Adrenal gland (tissue), 12 donors: ENCODE results near the gene SELPLG. TPM values are rescaled to one million over a fixed set of nuclear protein-coding genes. Genes with fewer than 3 reads are reported as not detected.

Source experiments
- DNase-seq, 7 donors: peaks; one replicate each; pipeline ENCODE4 v3.0.0-alpha.2; 2019 to 2020
- H3K27ac ChIP-seq, 5 donors: fragments of 200-600 bp; sonication (generic) in 4 of 5; 1 replicate in 3 of 5; 2 replicates in 2 of 5; pipeline versions ENCODE4 v1.5.1 to v1.8.0; 2016 to 2020; ENCODE audit warnings: mild to moderate bottlenecking in 1 of 5
- H3K27me3 ChIP-seq: fragments of 200-600 bp; 2 replicates; pipeline ENCODE4 v1.8.0; 2021
- H3K36me3 ChIP-seq, 2 donors: fragments of 200-600 bp; replicated peaks in 1 of 2; 1 replicate in 1 of 2; 2 replicates in 1 of 2; pipeline versions ENCODE4 v1.5.1 to v1.8.0; 2018 to 2022
- H3K4me1 ChIP-seq, 2 donors: fragments of 200-600 bp; replicated peaks in 1 of 2; 1 replicate in 1 of 2; 2 replicates in 1 of 2; pipeline versions ENCODE4 v1.5.1 to v1.8.0; 2018 to 2021
- H3K4me3 ChIP-seq, 4 donors: fragments of 200-600 bp; sonication (generic) in 3 of 4; one replicate each; pipeline ENCODE4 v1.5.1; 2016 to 2018
- H3K9me3 ChIP-seq, 3 donors: fragments of 200-600 bp; sonication (generic) in 1 of 3; replicated peaks in 1 of 3; 1 replicate in 2 of 3; 2 replicates in 1 of 3; pipeline versions ENCODE4 v1.5.1 to v1.8.0; 2016 to 2021
- POLR2A ChIP-seq, 2 donors: fragments of 450-650 bp; IDR thresholded peaks; one replicate each; pipeline ENCODE4 v1.6.1; 2017; ENCODE audit warnings: antibody characterized with exemption in 2 of 2, mild to moderate bottlenecking in 2 of 2, moderate library complexity in 1 of 2
- WGBS, 4 donors: extraction: QIAGEN DNeasy Blood & Tissue Kit in 2 of 4; methylation state at CpG; one replicate each; pipeline versions ENCODE4 v1.1.5 to v1.1.7; 2013 to 2017; 5-methylcytosine and 5-hydroxymethylcytosine counted together
- intact Hi-C, 2 donors: fragments of 100-400 bp; cut with DNase I; formaldehyde crosslinking; loops; one replicate each; pipeline versions ENCODE4 v1.14.1 to v1.15.0; 2022 to 2023
- polyA plus RNA-seq, 3 donors: library from polyadenylated mRNA; stranded (reverse); fragments of 200-250 nt in 2 of 3; fragments of 350-450 nt in 1 of 3; fragmentation: Illumina TruSeq in 1 of 3; extraction: RNeasy Lipid Tissue Mini Kit (QIAGEN cat#74804) in 1 of 3; gene quantifications; one replicate each; pipeline ENCODE4 v1.2.3, GENCODE V29; 2013 to 2014
- total RNA-seq, 9 donors: library from RNA; depleted of rRNA in 4 of 9; stranded (reverse); fragments of >200 nt in 4 of 9; fragments of 120-200 nt in 1 of 9; fragmentation: NEBNext Ultra II Directional in 1 of 9; extraction: Animal tissue kit (Norgen Biotek cat#: 25700) in 1 of 9; gene quantifications; one replicate each; pipeline versions ENCODE4 v1.1.0 to v1.2.4, GENCODE V29; 2013 to 2023
- TF ChIP-seq, protein P1 (sequence below), 6 experiments: fragments of 450-650 bp in 4 of 6; fragments of 200-600 bp in 2 of 6; sonication (generic) in 1 of 6; IDR thresholded peaks; 1 replicate in 5 of 6; 2 replicates in 1 of 6; pipeline versions ENCODE4 v1.5.1 to v1.8.0; 2016 to 2021; ENCODE audit warnings: antibody characterized with exemption in 6 of 6, mild to moderate bottlenecking in 2 of 6, moderate library complexity in 1 of 6
- donor health status: healthy with polysubstance abuse.
- donor health status: Bipolar disorder and iron deficiency.
- donor health status: DM: yes; HTN: yes; CAD: no.
- donor health status: DM: no; HTN: no; CAD: no.
- donor health status: DM: no; HTN: no; CAD: no.
- donor health status: DM: yes; HTN: yes; CAD: no.

Gene SELPLG
- total and polyA plus RNA-seq, 12 donors, result 1.5 to 46.1 (median 14.3) TPM

- Histone ChIP-seq H3K27me3 (no peaks in the 10 kb centered on the region), H3K4me1 (no peaks in the 10 kb centered on the region), H3K4me3 (no peak overlapping the region), H3K36me3 (no peaks in the 10 kb centered on the region), H3K9me3 (no peaks in the 10 kb centered on the region), H3K27ac (no peak overlapping the region)
- TF ChIP-seq, protein P1, sequence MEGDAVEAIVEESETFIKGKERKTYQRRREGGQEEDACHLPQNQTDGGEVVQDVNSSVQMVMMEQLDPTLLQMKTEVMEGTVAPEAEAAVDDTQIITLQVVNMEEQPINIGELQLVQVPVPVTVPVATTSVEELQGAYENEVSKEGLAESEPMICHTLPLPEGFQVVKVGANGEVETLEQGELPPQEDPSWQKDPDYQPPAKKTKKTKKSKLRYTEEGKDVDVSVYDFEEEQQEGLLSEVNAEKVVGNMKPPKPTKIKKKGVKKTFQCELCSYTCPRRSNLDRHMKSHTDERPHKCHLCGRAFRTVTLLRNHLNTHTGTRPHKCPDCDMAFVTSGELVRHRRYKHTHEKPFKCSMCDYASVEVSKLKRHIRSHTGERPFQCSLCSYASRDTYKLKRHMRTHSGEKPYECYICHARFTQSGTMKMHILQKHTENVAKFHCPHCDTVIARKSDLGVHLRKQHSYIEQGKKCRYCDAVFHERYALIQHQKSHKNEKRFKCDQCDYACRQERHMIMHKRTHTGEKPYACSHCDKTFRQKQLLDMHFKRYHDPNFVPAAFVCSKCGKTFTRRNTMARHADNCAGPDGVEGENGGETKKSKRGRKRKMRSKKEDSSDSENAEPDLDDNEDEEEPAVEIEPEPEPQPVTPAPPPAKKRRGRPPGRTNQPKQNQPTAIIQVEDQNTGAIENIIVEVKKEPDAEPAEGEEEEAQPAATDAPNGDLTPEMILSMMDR (IDR thresholded peaks at IDR 0.05), result no peak
- TF ChIP-seq POLR2A (IDR thresholded peaks at IDR 0.05), result no peak
- no peak for DNase-seq
- WGBS, 4 donors, result 67 to 100% (median 78%) methylated on average over 1 to 4 of the region's 4 CpGs
- intact Hi-C loops, result no loop called here
Measured at GRCh38 chr12:108587826-108588225, 45.9 kb downstream of the SELPLG start.

DNA sequence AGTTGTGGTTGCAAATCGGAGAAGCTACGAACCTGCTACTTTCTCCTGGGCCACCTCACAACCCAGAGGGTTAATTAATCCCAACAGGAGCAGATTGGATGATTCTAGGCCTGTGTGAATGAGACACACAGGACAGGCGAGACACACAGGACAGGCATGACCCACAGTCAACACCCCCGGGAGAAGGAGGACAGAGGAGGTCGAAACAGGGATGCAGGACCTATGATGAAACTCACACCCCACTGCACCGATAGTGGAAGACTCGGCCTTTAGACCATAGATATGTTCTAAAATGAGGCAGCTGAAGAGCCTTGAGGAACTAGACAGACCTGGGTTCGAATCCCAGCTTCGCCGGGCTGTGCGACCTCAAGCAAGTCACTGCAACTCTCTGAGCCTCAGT is 47.4 kb downstream of the SELPLG start:
- intact Hi-C loops, result no loop called here
- WGBS, 4 donors, result 89 to 93% (median 90%) methylated on average over 11 of the region's 11 CpGs
- no peak for TF ChIP-seq POLR2A (IDR thresholded peaks at IDR 0.05)
- TF ChIP-seq, protein P1 (IDR thresholded peaks at IDR 0.05), result no peak
- Histone ChIP-seq H3K9me3 (no peaks in the 10 kb centered on the region), H3K36me3 (no peaks in the 10 kb centered on the region), H3K27me3 (no peaks in the 10 kb centered on the region), H3K4me3 (no peak overlapping the region), H3K4me1 (no peaks in the 10 kb centered on the region), H3K27ac (no peak overlapping the region)
- DNase-seq, result no peak

DNA sequence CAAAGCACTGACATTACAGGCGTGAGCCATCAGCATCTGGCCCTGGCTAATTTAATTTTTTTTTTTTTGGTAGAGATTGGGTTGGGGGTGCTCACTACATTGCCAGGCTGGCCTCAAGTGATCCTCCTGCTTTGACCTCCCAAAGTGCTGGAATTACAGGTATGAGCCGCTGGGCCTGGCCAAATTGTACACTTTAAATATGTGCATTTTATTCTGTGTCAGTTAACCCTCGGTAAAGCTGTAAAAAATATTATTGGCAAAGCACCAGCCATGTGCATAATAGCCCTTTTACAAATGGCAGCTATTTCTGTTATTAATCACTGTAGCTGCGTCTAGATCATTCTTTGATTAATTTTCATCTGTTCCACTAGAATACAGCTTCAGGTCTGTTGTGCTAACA is 47.8 kb downstream of the SELPLG start:
- Histone ChIP-seq H3K4me1 (no peaks in the 10 kb centered on the region), H3K9me3 (no peaks in the 10 kb centered on the region), H3K36me3 (no peaks in the 10 kb centered on the region), H3K27me3 (no peaks in the 10 kb centered on the region), H3K27ac (no peak overlapping the region), H3K4me3 (no peak overlapping the region)
- DNase-seq, result no peak
- TF ChIP-seq, protein P1 (IDR thresholded peaks at IDR 0.05), result no peak
- no peak for TF ChIP-seq POLR2A (IDR thresholded peaks at IDR 0.05)
- WGBS, 4 donors, result 64 to 71% (median 66%) methylated on average over 4 of the region's 4 CpGs
- intact Hi-C loops, result no loop called here

DNA sequence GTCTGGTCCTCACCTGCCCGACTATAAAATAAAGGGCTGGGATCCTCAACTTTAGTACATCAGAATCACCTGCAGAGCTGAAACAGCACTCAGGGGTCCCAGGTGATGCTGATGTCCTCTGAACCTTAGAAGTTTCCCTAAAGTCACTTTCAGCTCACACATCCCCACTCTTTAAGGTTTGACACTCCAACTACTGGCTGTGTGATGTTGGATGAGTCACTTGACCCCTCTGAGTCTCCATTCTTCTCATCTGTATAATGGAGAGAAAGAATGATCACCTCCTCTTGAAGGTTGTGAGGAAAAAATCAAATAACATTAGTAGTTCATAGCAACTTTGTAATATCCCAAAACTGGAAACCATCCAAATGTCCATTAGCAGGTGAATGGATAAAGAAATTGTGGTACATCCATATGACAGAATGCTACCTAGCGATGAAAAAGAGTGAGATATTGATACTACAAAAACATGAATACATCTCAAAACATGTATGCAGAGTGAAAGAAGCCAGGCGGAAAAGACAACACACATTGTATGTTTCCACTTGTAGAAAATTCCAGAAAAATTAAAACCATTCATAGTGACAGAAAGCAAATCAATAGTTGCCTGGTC is 49.1 kb downstream of the SELPLG start:
- TF ChIP-seq, protein P1 (IDR thresholded peaks at IDR 0.05), result no peak
- no peak for TF ChIP-seq POLR2A (IDR thresholded peaks at IDR 0.05)
- no peaks in the 10 kb centered on the region for H3K9me3 ChIP-seq
- intact Hi-C loops, result no loop called here
- no peak for DNase-seq
- no peak overlapping the region for H3K27ac ChIP-seq
- no peaks in the 10 kb centered on the region for H3K27me3 ChIP-seq
- no peak overlapping the region for H3K4me3 ChIP-seq
- H3K36me3 ChIP-seq, result no peaks in the 10 kb centered on the region
- 66 to 88% (median 82%) methylated on average over 3 of the region's 3 CpGs for WGBS, 4 donors
- H3K4me1 ChIP-seq, result no peaks in the 10 kb centered on the region
